Liver (tissue), 9 donors: Measurements from ENCODE around the gene KRTAP10-2. TPM values are rescaled to one million over a fixed set of nuclear protein-coding genes. Genes with fewer than 3 reads are reported as not detected.

Source experiments
- DNase-seq: peaks from one replicate; pipeline ENCODE4 v3.0.0-alpha.2; 2017; ENCODE audit warnings: low spot score
- H3K27ac ChIP-seq, 2 donors: one replicate each; pipeline ENCODE4 v1.7.0; 2013; ENCODE audit warnings: inconsistent platforms in 2 of 2, low read length in 2 of 2, control low read depth in 1 of 2, low read depth in 1 of 2, mild to moderate bottlenecking in 1 of 2
- H3K27me3 ChIP-seq, 4 donors: one replicate each; pipeline versions ENCODE4 v1.6.1 to v1.7.0; 2013; ENCODE audit warnings: low read length in 3 of 4, inconsistent platforms in 1 of 4, mild to moderate bottlenecking in 1 of 4, moderate library complexity in 1 of 4; ENCODE audit not compliant: control insufficient read depth in 4 of 4, insufficient read depth in 4 of 4
- H3K36me3 ChIP-seq, 4 donors: one replicate each; pipeline versions ENCODE4 v1.6.1 to v1.7.0; 2013; ENCODE audit warnings: low read length in 3 of 4, mild to moderate bottlenecking in 3 of 4, low read depth in 1 of 4, moderate library complexity in 1 of 4; ENCODE audit not compliant: control insufficient read depth in 4 of 4, insufficient read depth in 3 of 4
- H3K4me1 ChIP-seq, 4 donors: one replicate each; pipeline versions ENCODE4 v1.6.1 to v1.7.0; 2013; ENCODE audit warnings: low read length in 3 of 4, mild to moderate bottlenecking in 3 of 4, moderate library complexity in 1 of 4; ENCODE audit not compliant: control insufficient read depth in 4 of 4, insufficient read depth in 4 of 4
- H3K4me3 ChIP-seq, 3 donors: one replicate each; pipeline versions ENCODE4 v1.6.1 to v1.7.0; 2013; ENCODE audit warnings: low read length in 3 of 3, control low read depth in 1 of 3, low read depth in 1 of 3, mild to moderate bottlenecking in 1 of 3
- H3K9ac ChIP-seq, 2 donors: one replicate each; pipeline ENCODE4 v1.7.0; 2013; ENCODE audit warnings: low read length in 2 of 2, mild to moderate bottlenecking in 2 of 2, moderate library complexity in 2 of 2, control low read depth in 1 of 2, low read depth in 1 of 2
- H3K9me3 ChIP-seq, 4 donors: one replicate each; pipeline versions ENCODE4 v1.6.1 to v1.7.0; 2013; ENCODE audit warnings: low read length in 3 of 4; ENCODE audit not compliant: control insufficient read depth in 4 of 4
- ATF3 ChIP-seq: IDR thresholded peaks from 2 replicates; pipeline ENCODE4 v1.6.1; 2016; ENCODE audit warnings: antibody characterized with exemption
- CTCF ChIP-seq: fragments of 150-350 bp; IDR thresholded peaks from 2 replicates; pipeline ENCODE4 v1.5.1; 2017; ENCODE audit warnings: improper control_type of control experiment, low read depth, low read length; ENCODE audit not compliant: missing input control
- EGR1 ChIP-seq, 2 donors: IDR thresholded peaks; 2 replicates each; pipeline ENCODE4 v1.6.1; 2016 to 2018; ENCODE audit warnings: antibody characterized with exemption in 2 of 2, low read depth in 2 of 2
- FOXA1 ChIP-seq: IDR thresholded peaks from 2 replicates; pipeline ENCODE4 v1.6.1; 2016; ENCODE audit warnings: antibody characterized with exemption
- FOXA2 ChIP-seq: IDR thresholded peaks from 2 replicates; pipeline ENCODE4 v1.6.1; 2016; ENCODE audit warnings: antibody characterized with exemption
- GABPA ChIP-seq, 2 donors: IDR thresholded peaks in 1 of 2; conservative IDR thresholded peaks in 1 of 2; 2 replicates each; pipeline ENCODE4 v1.6.1; 2016; ENCODE audit warnings: antibody characterized with exemption in 2 of 2, mild to moderate bottlenecking in 1 of 2, moderate library complexity in 1 of 2
- HNF4A ChIP-seq, 2 donors: conservative IDR thresholded peaks; 2 replicates each; pipeline ENCODE4 v1.6.1; 2016; ENCODE audit warnings: antibody characterized with exemption in 2 of 2, mild to moderate bottlenecking in 2 of 2
- HNF4G ChIP-seq: IDR thresholded peaks from 2 replicates; pipeline ENCODE4 v1.6.1; 2016; ENCODE audit warnings: antibody characterized with exemption
- JUND ChIP-seq, 2 donors: IDR thresholded peaks; 2 replicates each; pipeline ENCODE4 v1.6.1; 2016; ENCODE audit warnings: antibody characterized with exemption in 2 of 2
- MAX ChIP-seq: IDR thresholded peaks from 2 replicates; pipeline ENCODE4 v1.6.1; 2016; ENCODE audit warnings: antibody characterized with exemption
- NR2F2 ChIP-seq: IDR thresholded peaks from 2 replicates; pipeline ENCODE4 v1.6.1; 2016; ENCODE audit warnings: antibody characterized with exemption
- RAD21 ChIP-seq, 2 donors: IDR thresholded peaks; 2 replicates each; pipeline ENCODE4 v1.6.1; 2016; ENCODE audit warnings: antibody characterized with exemption in 2 of 2, mild to moderate bottlenecking in 2 of 2
- REST ChIP-seq: IDR thresholded peaks from 2 replicates; pipeline ENCODE4 v1.6.1; 2016; ENCODE audit warnings: antibody characterized with exemption, mild to moderate bottlenecking
- RXRA ChIP-seq, 2 donors: IDR thresholded peaks; 2 replicates each; pipeline ENCODE4 v1.6.1; 2017 to 2018; ENCODE audit warnings: antibody characterized with exemption in 2 of 2, mild to moderate bottlenecking in 1 of 2
- SP1 ChIP-seq: IDR thresholded peaks from 2 replicates; pipeline ENCODE4 v1.6.1; 2018; ENCODE audit warnings: antibody characterized with exemption, mild to moderate bottlenecking
- TAF1 ChIP-seq: conservative IDR thresholded peaks from 2 replicates; pipeline ENCODE4 v1.6.1; 2016; ENCODE audit warnings: antibody characterized with exemption, mild to moderate bottlenecking
- YY1 ChIP-seq: IDR thresholded peaks from 2 replicates; pipeline ENCODE4 v1.6.1; 2016; ENCODE audit warnings: antibody characterized with exemption, mild to moderate bottlenecking
- ZBTB33 ChIP-seq: IDR thresholded peaks from 2 replicates; pipeline ENCODE4 v1.6.1; 2016; ENCODE audit warnings: antibody characterized with exemption
- WGBS: extraction: QIAGEN DNeasy Blood & Tissue Kit; methylation state at CpG from one replicate; pipeline ENCODE4 v1.1.7; 2013; 5-methylcytosine and 5-hydroxymethylcytosine counted together
- polyA plus RNA-seq, 2 donors: library from polyadenylated mRNA; stranded (reverse) in 1 of 2; unstranded in 1 of 2; fragments of 200-250 nt in 1 of 2; fragments of >200 nt in 1 of 2; fragmentation: Nextera tagmentation in 1 of 2; extraction: Ambion mirVana in 1 of 2; gene quantifications; one replicate each; pipeline versions ENCODE4 v1.2.1 to v1.2.3, GENCODE V29; 2013 to 2015
- total RNA-seq, 2 donors: library from RNA; depleted of rRNA; stranded (reverse); fragments of >200 nt; gene quantifications; one replicate each; pipeline ENCODE4 v1.2.3, GENCODE V29; 2014
- donor health status: healthy.
- donor health status: healthy.
- donor health status: healthy.
- donor health status: healthy.
- donor health status: healthy.

The KRTAP10-2 gene
- total and polyA plus RNA-seq, 4 donors = not detected

- no peak overlapping the region for H3K9ac ChIP-seq
Measured at GRCh38 chr21:44529011-44529421, 22.3 kb downstream of the KRTAP10-2 start.

More at GRCh38 chr21:44529011-44529421, 22.3 kb downstream of the KRTAP10-2 start:
- DNase-seq = no peak
- no peak overlapping the region for H3K27ac ChIP-seq
- H3K4me1 ChIP-seq = no peaks in the 10 kb centered on the region
- no peaks in the 10 kb centered on the region for H3K36me3 ChIP-seq
- no peak overlapping the region for H3K4me3 ChIP-seq
- TF ChIP-seq JUND (IDR thresholded peaks at IDR 0.05) (no peak), HNF4A (conservative IDR thresholded peaks at IDR 0.05) (no peak), ATF3 (no peak), GABPA (IDR thresholded peaks at IDR 0.05 in 1 of 2, conservative IDR thresholded peaks at IDR 0.05 in 1 of 2) (no peak), RAD21 (IDR thresholded peaks at IDR 0.05) (no peak), MAX (no peak), ZBTB33 (no peak), REST (no peak), RXRA (IDR thresholded peaks at IDR 0.05) (no peak), FOXA2 (no peak), SP1 (no peak), CTCF (no peak), HNF4G (no peak), TAF1 (no peak), FOXA1 (no peak), EGR1 (IDR thresholded peaks at IDR 0.05; ENCODE audit: low read depth in 2 of 2) (no peak), YY1 (no peak), NR2F2 (no peak)
- H3K27me3 ChIP-seq = no peaks in the 10 kb centered on the region
- WGBS = 89% methylated on average over 17 of the region's 17 CpGs
- H3K9me3 ChIP-seq = no peaks in the 10 kb centered on the region
